Activated CD8-positive, alpha-beta T cell treated with anti-CD3 and anti-CD28 coated beads for 36 hours (primary cell): ENCODE data around the gene NSMCE1. TPM values are rescaled to one million over a fixed set of nuclear protein-coding genes. Genes with fewer than 3 reads are reported as not detected.

ENCODE experiments used
- ATAC-seq: fragments of 200-7000 bp; cut with Tn5 transposase; one replicate; pipeline ENCODE4 v1.10.0; 2021; ENCODE audit warnings: mild to moderate bottlenecking, moderate library complexity
- CTCF ChIA-PET: fragments of 350-600 bp; sonication (Branson Sonifier 250); formaldehyde crosslinking; loops from one replicate; lab custom pipeline; 2021; ENCODE audit warnings: antibody characterized with exemption; lab: Charles Lee
- POLR2A ChIA-PET: fragments of 350-600 bp; sonication (Branson Sonifier 250); formaldehyde crosslinking; loops from one replicate; lab custom pipeline; 2021; ENCODE audit warnings: antibody characterized with exemption; lab: Charles Lee
- DNase-seq: peaks from one replicate; pipeline ENCODE4 v3.0.0-alpha.2; 2020
- H3K27ac Mint-ChIP-seq: one replicate; pipeline ENCODE4 v1.8.0; 2021; ENCODE audit warnings: mild to moderate bottlenecking, mixed read lengths
- H3K27me3 Mint-ChIP-seq: one replicate; pipeline ENCODE4 v1.8.0; 2021; ENCODE audit warnings: mixed read lengths
- H3K36me3 Mint-ChIP-seq: one replicate; pipeline ENCODE4 v1.8.0; 2021; ENCODE audit warnings: low read depth, mixed read lengths
- H3K4me1 Mint-ChIP-seq: one replicate; pipeline ENCODE4 v1.8.0; 2021; ENCODE audit warnings: low read depth, mixed read lengths
- H3K4me3 Mint-ChIP-seq: one replicate; pipeline ENCODE4 v1.8.0; 2021; ENCODE audit warnings: mild to moderate bottlenecking, moderate library complexity, mixed read lengths
- H3K9me3 Mint-ChIP-seq: one replicate; pipeline ENCODE4 v1.8.0; 2021; ENCODE audit warnings: mixed read lengths
- CTCF ChIP-seq: fragments of 200-600 bp; IDR thresholded peaks from one replicate; pipeline ENCODE4 v1.8.0; 2022; ENCODE audit warnings: antibody characterized with exemption, mild to moderate bottlenecking
- intact Hi-C: fragments of 100-400 bp; cut with micrococcal nuclease; formaldehyde crosslinking; loops from one replicate; pipeline ENCODE4 v1.10.0; 2022
- total RNA-seq, 2 experiments: library from RNA; stranded (reverse); gene quantifications; one replicate each; pipeline ENCODE4 v1.2.3, GENCODE V29; 2021

Gene NSMCE1
- total RNA-seq, 2 experiments from 2014 or later: 150 to 156 TPM

GRCh38 chr16:27190316-27190871 lies 78.2 kb downstream of the NSMCE1 start:
- no peaks in the 10 kb centered on the region for H3K27me3 Mint-ChIP-seq
- no peak for ATAC-seq
- intact Hi-C loops: no loop called here
- peaks cover 9% of the 10 kb centered on the region for H3K36me3 Mint-ChIP-seq
- H3K9me3 Mint-ChIP-seq: peaks cover 12% of the 10 kb centered on the region
- TF ChIP-seq CTCF: no peak
- ChIA-PET POLR2A (interaction anchor here (0.8 to 1.2 kb wide), 3 partner anchors 176 to 196 kb away, joined by 3 read pairs; no protein-coding TSS in a partner anchor), CTCF (interaction anchor here (5.5 kb wide), 1 partner anchor 12 kb away, joined by 27 read pairs; no protein-coding TSS in a partner anchor)
- no peak overlapping the region for H3K27ac Mint-ChIP-seq
- DNase-seq: no peak
- H3K4me3 Mint-ChIP-seq: no peak overlapping the region
- H3K4me1 Mint-ChIP-seq: peaks cover 15% of the 10 kb centered on the region

GRCh38 chr16:27189335-27189972 lies 79.1 kb downstream of the NSMCE1 start:
- no peak for TF ChIP-seq CTCF
- no peaks in the 10 kb centered on the region for H3K27me3 Mint-ChIP-seq
- H3K27ac Mint-ChIP-seq: no peak overlapping the region
- intact Hi-C loops: no loop called here
- peaks cover 6% of the 10 kb centered on the region for H3K4me1 Mint-ChIP-seq
- ATAC-seq (peak; percentile 45), DNase-seq (no peak)
- peaks cover 3% of the 10 kb centered on the region for H3K9me3 Mint-ChIP-seq
- H3K36me3 Mint-ChIP-seq: peaks cover 1% of the 10 kb centered on the region
- ChIA-PET POLR2A (interaction anchor here (0.6 kb wide), 1 partner anchor 12 kb away, joined by 3 read pairs; no protein-coding TSS in a partner anchor), CTCF (interaction anchor here (5.5 kb wide), 1 partner anchor 11 kb away, joined by 27 read pairs; no protein-coding TSS in a partner anchor)
- H3K4me3 Mint-ChIP-seq: no peak overlapping the region

DNA sequence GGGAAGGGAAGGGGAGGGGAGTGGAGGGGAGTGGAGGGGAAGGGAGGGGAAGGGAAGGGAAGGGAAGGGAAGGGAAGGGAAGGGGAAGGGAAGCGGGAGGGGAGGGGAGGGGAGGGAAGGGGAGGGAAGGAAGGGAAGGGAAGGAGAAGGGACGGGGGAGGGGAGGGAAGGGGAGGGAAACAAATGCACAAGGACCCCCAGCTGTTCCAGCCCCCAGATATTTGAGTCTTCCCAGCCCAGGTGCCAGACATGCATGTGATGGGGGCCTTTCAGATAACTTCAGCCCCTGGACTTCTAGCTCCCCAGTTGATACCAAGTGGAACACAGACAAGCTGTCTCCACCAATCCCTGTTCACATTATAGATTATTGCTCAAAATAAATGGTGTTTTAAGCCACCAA lies 79.9 kb downstream of the NSMCE1 start:
- no peak overlapping the region for H3K27ac Mint-ChIP-seq
- intact Hi-C loops: no loop called here
- DNase-seq: no peak
- peaks cover 2% of the 10 kb centered on the region for H3K4me1 Mint-ChIP-seq
- ChIA-PET CTCF (interaction anchor here (1.9 kb wide), 1 partner anchor 10 kb away, joined by 15 read pairs; no protein-coding TSS in a partner anchor), POLR2A (no interaction called here)
- no peaks in the 10 kb centered on the region for H3K27me3 Mint-ChIP-seq
- no peak for TF ChIP-seq CTCF
- no peaks in the 10 kb centered on the region for H3K9me3 Mint-ChIP-seq
- ATAC-seq: no peak
- H3K4me3 Mint-ChIP-seq: no peak overlapping the region
- H3K36me3 Mint-ChIP-seq: no peaks in the 10 kb centered on the region

- TF ChIP-seq CTCF: no peak
- Mint-ChIP-seq H3K4me1 (peaks cover 2% of the 10 kb centered on the region), H3K36me3 (no peaks in the 10 kb centered on the region), H3K27me3 (no peaks in the 10 kb centered on the region), H3K27ac (no peak overlapping the region), H3K9me3 (no peaks in the 10 kb centered on the region), H3K4me3 (no peak overlapping the region)
- POLR2A ChIA-PET: interaction anchor here (1.2 to 1.4 kb wide), 2 partner anchors 12 to 14 kb away, joined by 3 to 4 read pairs; no protein-coding TSS in a partner anchor
- CTCF ChIA-PET: interaction anchor here (1.0 to 1.7 kb wide), 4 partner anchors 25 to 182 kb away, joined by 3 to 5 read pairs (median 4); no protein-coding TSS in a partner anchor
- no peak for ATAC-seq
- DNase-seq: no peak
- intact Hi-C loops: no loop called here
Measured at GRCh38 chr16:27185776-27186130, 82.8 kb downstream of the NSMCE1 start.

GRCh38 chr16:27182906-27183405 lies 85.6 kb downstream of the NSMCE1 start:
- no peak overlapping the region for H3K4me3 Mint-ChIP-seq
- ChIA-PET CTCF (interaction anchor here (1.0 kb wide), 1 partner anchor 52 kb away, joined by 3 read pairs; no protein-coding TSS in a partner anchor), POLR2A (interaction anchor here (0.6 kb wide), 1 partner anchor 1972 kb away, joined by 3 read pairs; no protein-coding TSS in a partner anchor)
- no peak for TF ChIP-seq CTCF
- no peaks in the 10 kb centered on the region for H3K9me3 Mint-ChIP-seq
- DNase-seq: no peak
- no peaks in the 10 kb centered on the region for H3K36me3 Mint-ChIP-seq
- no peak for ATAC-seq
- H3K27me3 Mint-ChIP-seq: no peaks in the 10 kb centered on the region
- intact Hi-C loops: no loop called here
- H3K27ac Mint-ChIP-seq: no peak overlapping the region
- H3K4me1 Mint-ChIP-seq: peaks cover 20% of the 10 kb centered on the region
